HepG2 (cell line): Measurements from ENCODE around the gene SDK1.

Experiments used
- KDM5A ChIP-seq: fragments of 200-600 bp; sonication (generic); IDR thresholded peaks from 2 replicates; pipeline ENCODE4 v1.7.0; 2018; ENCODE audit warnings: antibody characterized with exemption, mild to moderate bottlenecking, low read length, borderline replicate concordance
- ZBED4 ChIP-seq: sonication (generic); formaldehyde crosslinking; IDR thresholded peaks from 2 replicates; pipeline ENCODE4 v1.4.0; 2020; ENCODE audit warnings: missing genetic modification reagents, borderline replicate concordance
- ZNF121 ChIP-seq: sonication (generic); formaldehyde crosslinking; IDR thresholded peaks from 2 replicates; pipeline ENCODE4 v1.5.0; 2020; ENCODE audit warnings: mild to moderate bottlenecking, missing genetic modification reagents

- no peak for TF ChIP-seq ZBED4 (CRISPR knock-in tag)
- TF ChIP-seq ZNF121 (CRISPR knock-in tag): no peak
- no peak for TF ChIP-seq KDM5A
Observed at GRCh38 chr7:3321745-3322144, 20.7 kb downstream of the SDK1 start.
